ENCODE measurements around the gene SLC25A13.

Gene SLC25A13

DNA sequence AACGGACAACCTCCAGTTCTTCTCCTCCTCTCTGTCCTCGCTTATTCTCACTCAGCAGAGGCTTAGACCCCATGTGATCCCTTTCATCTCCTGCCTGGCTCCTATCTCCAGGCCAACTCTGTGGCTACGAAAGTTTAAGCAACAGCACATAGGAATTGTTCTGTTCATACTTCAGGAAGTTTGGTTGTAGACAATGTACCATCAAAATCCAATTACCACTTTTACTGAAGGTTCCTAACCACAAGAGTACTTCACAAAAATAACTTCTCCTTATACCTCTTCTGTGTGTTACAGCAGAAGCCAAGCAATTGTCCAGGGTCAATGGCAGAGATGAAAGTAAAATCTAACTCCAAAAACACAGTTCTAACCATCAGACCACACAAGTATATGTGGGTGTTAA, 80.0 kb downstream of the SLC25A13 start:
- TF ChIP-seq, protein P1, sequence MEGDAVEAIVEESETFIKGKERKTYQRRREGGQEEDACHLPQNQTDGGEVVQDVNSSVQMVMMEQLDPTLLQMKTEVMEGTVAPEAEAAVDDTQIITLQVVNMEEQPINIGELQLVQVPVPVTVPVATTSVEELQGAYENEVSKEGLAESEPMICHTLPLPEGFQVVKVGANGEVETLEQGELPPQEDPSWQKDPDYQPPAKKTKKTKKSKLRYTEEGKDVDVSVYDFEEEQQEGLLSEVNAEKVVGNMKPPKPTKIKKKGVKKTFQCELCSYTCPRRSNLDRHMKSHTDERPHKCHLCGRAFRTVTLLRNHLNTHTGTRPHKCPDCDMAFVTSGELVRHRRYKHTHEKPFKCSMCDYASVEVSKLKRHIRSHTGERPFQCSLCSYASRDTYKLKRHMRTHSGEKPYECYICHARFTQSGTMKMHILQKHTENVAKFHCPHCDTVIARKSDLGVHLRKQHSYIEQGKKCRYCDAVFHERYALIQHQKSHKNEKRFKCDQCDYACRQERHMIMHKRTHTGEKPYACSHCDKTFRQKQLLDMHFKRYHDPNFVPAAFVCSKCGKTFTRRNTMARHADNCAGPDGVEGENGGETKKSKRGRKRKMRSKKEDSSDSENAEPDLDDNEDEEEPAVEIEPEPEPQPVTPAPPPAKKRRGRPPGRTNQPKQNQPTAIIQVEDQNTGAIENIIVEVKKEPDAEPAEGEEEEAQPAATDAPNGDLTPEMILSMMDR (IDR thresholded peaks at IDR 0.05) = no peak

GRCh38 chr7:96238976-96239766, 82.7 kb downstream of the SLC25A13 start:
- TF ChIP-seq, protein P1 (IDR thresholded peaks at IDR 0.05) = no peak

DNA sequence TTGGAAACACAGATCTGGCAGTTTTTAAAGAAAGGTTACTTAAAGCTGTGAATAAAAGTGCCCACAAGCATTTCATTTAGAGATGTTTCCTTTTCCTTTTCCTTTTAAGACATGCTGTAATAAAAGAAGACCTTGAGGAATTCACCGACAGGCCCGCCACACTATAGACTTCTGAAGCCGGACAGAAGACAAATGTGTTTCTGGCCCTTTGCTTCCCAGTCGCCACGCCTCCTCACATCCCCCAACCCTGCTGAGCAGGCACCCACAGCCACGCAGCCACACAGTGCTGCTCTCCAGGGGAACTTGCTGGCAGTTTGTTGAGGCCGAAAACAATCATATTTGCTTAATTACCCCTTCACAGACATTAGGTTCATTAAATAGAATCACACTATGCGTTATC, 83.4 kb downstream of the SLC25A13 start:
- TF ChIP-seq, protein P1 (IDR thresholded peaks at IDR 0.05) = no peak

GRCh38 chr7:96237040-96237439, 84.9 kb downstream of the SLC25A13 start:
- TF ChIP-seq, protein P1 (IDR thresholded peaks at IDR 0.05) = no peak

DNA sequence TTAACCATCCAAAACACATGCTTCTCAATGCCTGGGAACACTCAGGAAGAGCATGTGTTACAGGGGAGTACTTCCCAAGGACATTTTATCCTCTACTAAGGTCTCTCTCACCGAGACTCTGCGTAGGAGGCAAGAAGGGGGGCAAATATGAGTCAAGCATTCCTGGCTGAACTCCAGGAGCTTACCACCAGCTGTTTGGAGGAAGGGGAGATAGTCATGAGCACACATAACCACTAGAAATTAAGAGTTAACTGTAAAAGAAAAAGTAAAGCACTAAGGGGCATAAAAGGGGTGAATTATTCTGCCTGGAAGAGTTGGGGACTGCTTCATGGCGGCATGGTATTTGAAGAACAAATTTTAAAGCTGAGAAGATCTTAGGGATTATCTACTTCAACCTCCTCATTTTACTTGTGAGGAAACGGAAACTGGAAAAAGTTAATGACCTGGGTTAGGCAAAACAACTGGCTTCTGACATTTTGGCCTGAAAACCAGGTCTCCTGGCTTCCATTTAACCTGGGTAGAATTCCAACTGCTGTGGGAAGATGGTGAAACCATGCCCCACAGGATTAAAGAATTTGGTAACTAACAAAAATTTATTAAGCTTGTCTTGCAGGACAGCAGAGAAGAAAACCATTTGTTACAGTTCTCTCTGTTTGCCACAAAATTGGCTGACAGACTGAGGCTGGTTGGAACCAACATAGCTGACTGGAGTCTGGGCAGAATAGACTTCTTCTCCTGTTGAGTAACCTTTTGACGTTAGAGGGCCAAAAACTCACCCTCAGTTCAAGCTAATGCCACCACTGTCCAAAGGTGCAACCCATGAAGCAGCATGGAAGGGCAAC, 85.5 kb downstream of the SLC25A13 start:
- TF ChIP-seq, protein P1 (IDR thresholded peaks at IDR 0.05) = no peak

- TF ChIP-seq, protein P1 (IDR thresholded peaks at IDR 0.05) = no peak
Measured at GRCh38 chr7:96235281-96235680, 86.6 kb downstream of the SLC25A13 start.

DNA sequence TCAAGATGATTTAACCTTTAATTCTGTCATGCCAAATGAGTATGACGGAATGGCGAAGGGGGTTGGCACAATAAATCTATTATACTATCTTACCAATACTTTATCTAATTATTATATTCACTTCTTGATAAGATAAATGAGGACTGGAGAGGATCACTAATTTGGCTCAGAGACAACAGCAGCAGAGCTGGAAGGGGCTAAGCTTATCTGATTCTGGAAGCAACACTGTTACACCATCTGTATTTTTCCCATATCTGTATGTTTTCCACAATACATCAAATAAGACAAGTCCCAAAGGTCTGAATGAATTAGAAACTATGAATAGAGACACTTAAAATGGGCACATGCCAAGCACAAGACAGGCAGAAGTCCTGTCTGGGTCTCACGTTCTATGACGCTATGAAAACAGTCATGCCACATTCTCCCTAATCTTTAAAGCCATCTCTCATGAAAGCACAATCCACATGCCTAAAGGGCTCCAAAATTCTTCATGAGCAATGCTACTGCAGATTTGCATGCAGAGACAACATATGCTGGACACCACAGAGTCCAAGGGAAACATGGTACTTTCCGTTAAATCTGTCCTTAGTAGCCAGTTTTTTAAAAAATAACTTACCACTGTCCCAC, 88.3 kb downstream of the SLC25A13 start:
- TF ChIP-seq, protein P1 (IDR thresholded peaks at IDR 0.05) = no peak

Measured in LNCAP (cell line).